Vagina (tissue), 2 donors: Measurements from ENCODE around the gene ARL6IP6. TPM values are rescaled to one million over a fixed set of nuclear protein-coding genes. Genes with fewer than 3 reads are reported as not detected.
"Not testable (repeated sequence)": the region's sequence is repeated elsewhere in the genome, so short reads cannot be mapped to it uniquely, and the experiment has no call there.

Experiments
- DNase-seq, 2 donors: peaks; one replicate each; pipeline ENCODE4 v3.0.0-alpha.2; 2017; ENCODE audit errors: extremely low spot score in 2 of 2
- H3K27ac ChIP-seq: fragments of 200-600 bp; sonication (generic); one replicate; pipeline ENCODE4 v1.5.1; 2019
- H3K27me3 ChIP-seq: fragments of 200-600 bp; sonication (generic); one replicate; pipeline ENCODE4 v1.5.1; 2019
- H3K36me3 ChIP-seq, 2 donors: fragments of 200-600 bp; sonication (generic); one replicate each; pipeline ENCODE4 v1.5.1; 2017 to 2019
- H3K4me1 ChIP-seq: fragments of 200-600 bp; sonication (generic); one replicate; pipeline ENCODE4 v1.5.1; 2019
- H3K4me3 ChIP-seq, 2 donors: fragments of 200-600 bp; sonication (generic); 1 replicate in 1 of 2; 2 replicates in 1 of 2; pipeline ENCODE4 v1.5.1; 2016 to 2019
- H3K9me3 ChIP-seq: fragments of 200-600 bp; sonication (generic); one replicate; pipeline ENCODE4 v1.5.1; 2019
- CTCF ChIP-seq, 3 experiments: fragments of 450-650 bp in 2 of 3; fragments of 200-600 bp in 1 of 3; sonication (generic) in 1 of 3; IDR thresholded peaks; one replicate each; pipeline ENCODE4 v1.5.1; 2017 to 2019; ENCODE audit warnings: antibody characterized with exemption in 3 of 3, mild to moderate bottlenecking in 2 of 3, moderate library complexity in 2 of 3
- POLR2A ChIP-seq, 2 donors: fragments of 450-650 bp; IDR thresholded peaks; one replicate each; pipeline ENCODE4 v1.6.1; 2017; ENCODE audit warnings: antibody characterized with exemption in 2 of 2, mild to moderate bottlenecking in 2 of 2, moderate library complexity in 2 of 2
- POLR2AphosphoS5 ChIP-seq, 2 donors: sonication (generic); formaldehyde crosslinking; IDR thresholded peaks; one replicate each; pipeline ENCODE4 v1.9.0; 2017; ENCODE audit warnings: antibody characterized with exemption in 2 of 2, mild to moderate bottlenecking in 2 of 2, low read depth in 1 of 2; ENCODE audit not compliant: insufficient read depth in 1 of 2
- intact Hi-C: fragments of 100-400 bp; cut with DNase I; formaldehyde crosslinking; loops from one replicate; pipeline ENCODE4 v1.15.1; 2023
- total RNA-seq: library from RNA; depleted of rRNA; stranded (reverse); fragments of >200 nt; gene quantifications from one replicate; pipeline ENCODE4 v1.2.3, GENCODE V29; 2016

ARL6IP6 gene
- total RNA-seq, 1 donor from 2014 or later: 15.2 TPM

- peaks cover 55% of the 10 kb centered on the region for H3K4me1 ChIP-seq
- intact Hi-C loops: no loop called here
- no peaks in the 10 kb centered on the region for H3K27me3 ChIP-seq
- H3K9me3 ChIP-seq: no peaks in the 10 kb centered on the region
- H3K4me3 ChIP-seq: peak overlapping the region; percentile 75 to 83
- DNase-seq: no peak
- H3K27ac ChIP-seq: peak overlapping the region; percentile 97
- no peak for TF ChIP-seq POLR2AphosphoS5 (IDR thresholded peaks at IDR 0.05; ENCODE audit: insufficient read depth in 1 of 2, low read depth in 1 of 2)
- H3K36me3 ChIP-seq: peaks cover 0 to 5% of the 10 kb centered on the region in 2 donors
Measured at GRCh38 chr2:152718909-152719645, 657 bp downstream of the ARL6IP6 start.

- Histone ChIP-seq H3K4me1 (peaks cover 39% of the 10 kb centered on the region), H3K27me3 (no peaks in the 10 kb centered on the region)
- intact Hi-C loops: no loop called here
Measured at GRCh38 chr2:152720794-152721193, 2.4 kb downstream of the ARL6IP6 start.

GRCh38 chr2:152722639-152723038, 4.2 kb downstream of the ARL6IP6 start:
- intact Hi-C loops, H3K9me3 ChIP-seq: not testable (repeated sequence)

More at GRCh38 chr2:152720794-152721193, 2.4 kb downstream of the ARL6IP6 start:
- Histone ChIP-seq H3K9me3 (no peaks in the 10 kb centered on the region), H3K4me3 (no peak overlapping the region), H3K27ac (no peak overlapping the region), H3K36me3 (no peaks in the 10 kb centered on the region)
- TF ChIP-seq POLR2A (IDR thresholded peaks at IDR 0.05) (no peak), POLR2AphosphoS5 (IDR thresholded peaks at IDR 0.05; ENCODE audit: insufficient read depth in 1 of 2, low read depth in 1 of 2) (no peak), CTCF (IDR thresholded peaks at IDR 0.05) (no peak)
- DNase-seq: no peak

GRCh38 chr2:152723918-152724317, 5.5 kb downstream of the ARL6IP6 start:
- no peak overlapping the region for H3K27ac ChIP-seq
- H3K36me3 ChIP-seq: no peaks in the 10 kb centered on the region
- H3K9me3 ChIP-seq: no peaks in the 10 kb centered on the region
- no peaks in the 10 kb centered on the region for H3K27me3 ChIP-seq
- TF ChIP-seq POLR2A (IDR thresholded peaks at IDR 0.05) (no peak), POLR2AphosphoS5 (IDR thresholded peaks at IDR 0.05; ENCODE audit: insufficient read depth in 1 of 2, low read depth in 1 of 2) (no peak), CTCF (IDR thresholded peaks at IDR 0.05) (no peak)
- DNase-seq: no peak
- intact Hi-C loops: no loop called here
- peaks cover 29% of the 10 kb centered on the region for H3K4me1 ChIP-seq
- no peak overlapping the region for H3K4me3 ChIP-seq

More at GRCh38 chr2:152722639-152723038, 4.2 kb downstream of the ARL6IP6 start:
- H3K27me3 ChIP-seq, H3K27ac ChIP-seq, H3K4me3 ChIP-seq, DNase-seq, H3K36me3 ChIP-seq: not testable (repeated sequence)
- peaks cover 29% of the 10 kb centered on the region for H3K4me1 ChIP-seq

- no peaks in the 10 kb centered on the region for H3K9me3 ChIP-seq
- H3K4me1 ChIP-seq: peaks cover 10% of the 10 kb centered on the region
- no peak for TF ChIP-seq POLR2AphosphoS5 (IDR thresholded peaks at IDR 0.05; ENCODE audit: insufficient read depth in 1 of 2, low read depth in 1 of 2)
- TF ChIP-seq POLR2A (IDR thresholded peaks at IDR 0.05): no peak
- TF ChIP-seq CTCF (IDR thresholded peaks at IDR 0.05): no peak
- no peak overlapping the region for H3K27ac ChIP-seq
- no peak for DNase-seq
- intact Hi-C loops: no loop called here
- no peak overlapping the region for H3K4me3 ChIP-seq
- no peaks in the 10 kb centered on the region for H3K36me3 ChIP-seq
- H3K27me3 ChIP-seq: no peaks in the 10 kb centered on the region
Measured at GRCh38 chr2:152729844-152730243, 11.4 kb downstream of the ARL6IP6 start.

- H3K4me3 ChIP-seq: no peak overlapping the region
- no peaks in the 10 kb centered on the region for H3K27me3 ChIP-seq
- H3K4me1 ChIP-seq: peaks cover 10% of the 10 kb centered on the region
- TF ChIP-seq CTCF (IDR thresholded peaks at IDR 0.05) (no peak), POLR2A (IDR thresholded peaks at IDR 0.05) (no peak), POLR2AphosphoS5 (IDR thresholded peaks at IDR 0.05; ENCODE audit: insufficient read depth in 1 of 2, low read depth in 1 of 2) (no peak)
- no peaks in the 10 kb centered on the region for H3K36me3 ChIP-seq
- intact Hi-C loops: no loop called here
- no peaks in the 10 kb centered on the region for H3K9me3 ChIP-seq
- no peak overlapping the region for H3K27ac ChIP-seq
- no peak for DNase-seq
Measured at GRCh38 chr2:152730591-152731333, 12.3 kb downstream of the ARL6IP6 start.

- H3K27ac ChIP-seq, DNase-seq, H3K27me3 ChIP-seq, intact Hi-C loops, H3K4me3 ChIP-seq, H3K9me3 ChIP-seq, H3K4me1 ChIP-seq: not testable (repeated sequence)
- H3K36me3 ChIP-seq: peaks cover 0 to 24% of the 10 kb centered on the region in 2 donors
Measured at GRCh38 chr2:152737509-152737908, 19.1 kb downstream of the ARL6IP6 start.
